Type B pancreatic cell (in vitro differentiated cells): ENCODE data around the gene PPP1R13B. TPM values are rescaled to one million over a fixed set of nuclear protein-coding genes. Genes with fewer than 3 reads are reported as not detected.

Source experiments
- DNase-seq: peaks from one replicate; pipeline ENCODE4 v3.0.0; 2021; ENCODE audit warnings: mixed read lengths; ENCODE audit not compliant: unreplicated experiment; ENCODE audit errors: extremely low spot score
- H3K27ac Mint-ChIP-seq: 2 replicates; pipeline ENCODE4 v1.8.0; 2021; ENCODE audit warnings: mild to moderate bottlenecking, mixed read lengths
- H3K27me3 Mint-ChIP-seq: 2 replicates; pipeline ENCODE4 v1.8.0; 2021; ENCODE audit warnings: mixed read lengths
- H3K36me3 Mint-ChIP-seq: 2 replicates; pipeline ENCODE4 v1.8.0; 2021; ENCODE audit warnings: mixed read lengths
- H3K4me1 Mint-ChIP-seq: one replicate; pipeline ENCODE4 v1.8.0; 2021; ENCODE audit warnings: mixed read lengths; ENCODE audit not compliant: unreplicated experiment
- H3K4me3 Mint-ChIP-seq: 2 replicates; pipeline ENCODE4 v1.8.0; 2021; ENCODE audit warnings: mild to moderate bottlenecking, mixed read lengths
- H3K9me3 Mint-ChIP-seq: 2 replicates; pipeline ENCODE4 v1.8.0; 2021; ENCODE audit warnings: mixed read lengths
- CTCF ChIP-seq: fragments of 200-600 bp; sonication (generic); conservative IDR thresholded peaks from 2 replicates; pipeline ENCODE4 v1.5.0; 2021; ENCODE audit warnings: antibody characterized with exemption, mild to moderate bottlenecking
- long read RNA-seq: library from polyadenylated mRNA; unstranded; transcript quantifications from one replicate; pipeline ENCODE4 v2.0.0, GENCODE V29; 2020
- total RNA-seq: library from RNA; stranded (reverse); gene quantifications from 2 replicates; pipeline ENCODE4 v1.2.1, GENCODE V29; 2021; ENCODE audit warnings: low replicate concordance

The PPP1R13B gene
- 20.4 and 42.0 TPM in 2 replicates for total RNA-seq
- long read RNA-seq, partial matches to known transcripts = 0 of 4 reads
- long read RNA-seq, other reads (novel, unspliced or antisense) = 3 of 4 reads

- Mint-ChIP-seq H3K9me3 (no peaks in the 10 kb centered on the region), H3K4me3 (peak within 1 kb of the TSS; percentile 90), H3K36me3 (no peaks in the 10 kb centered on the region), H3K27ac (peak within 1 kb of the TSS; percentile 89), H3K27me3 (peaks cover 23% of the 10 kb centered on the region), H3K4me1 (peaks cover 8% of the 10 kb centered on the region)
- TF ChIP-seq CTCF = no peak
- peak; percentile 95 for DNase-seq
Observed at GRCh38 chr14:103847451-103848174, at the start of gene PPP1R13B. Gene PPP1R13B (minus strand): TSS chr14:103847575. CDS start chr14:103847307, 268 bp downstream.

- Mint-ChIP-seq H3K4me3 (no peak overlapping the region), H3K9me3 (no peaks in the 10 kb centered on the region), H3K4me1 (no peaks in the 10 kb centered on the region), H3K27ac (no peak overlapping the region), H3K27me3 (no peaks in the 10 kb centered on the region), H3K36me3 (no peaks in the 10 kb centered on the region)
- TF ChIP-seq CTCF = no peak
- DNase-seq = no peak
Observed at GRCh38 chr14:103896578-103896977, 49.2 kb upstream of the PPP1R13B start.

- no peaks in the 10 kb centered on the region for H3K27me3 Mint-ChIP-seq
- TF ChIP-seq CTCF = no peak
- no peaks in the 10 kb centered on the region for H3K36me3 Mint-ChIP-seq
- no peak for DNase-seq
- H3K27ac Mint-ChIP-seq = no peak overlapping the region
- H3K4me1 Mint-ChIP-seq = no peaks in the 10 kb centered on the region
- no peak overlapping the region for H3K4me3 Mint-ChIP-seq
- no peaks in the 10 kb centered on the region for H3K9me3 Mint-ChIP-seq
Observed at GRCh38 chr14:103894723-103895059, 47.3 kb upstream of the PPP1R13B start.

GRCh38 chr14:103894034-103894722, 46.8 kb upstream of the PPP1R13B start:
- no peak for TF ChIP-seq CTCF
- DNase-seq = no peak
- Mint-ChIP-seq H3K4me3 (no peak overlapping the region), H3K36me3 (no peaks in the 10 kb centered on the region), H3K27ac (no peak overlapping the region), H3K27me3 (no peaks in the 10 kb centered on the region), H3K9me3 (no peaks in the 10 kb centered on the region), H3K4me1 (no peaks in the 10 kb centered on the region)

GRCh38 chr14:103892247-103892646, 44.9 kb upstream of the PPP1R13B start:
- no peak for TF ChIP-seq CTCF

More at GRCh38 chr14:103892247-103892646, 44.9 kb upstream of the PPP1R13B start:
- H3K27me3 Mint-ChIP-seq = no peaks in the 10 kb centered on the region
- no peaks in the 10 kb centered on the region for H3K36me3 Mint-ChIP-seq
- no peaks in the 10 kb centered on the region for H3K9me3 Mint-ChIP-seq
- no peak overlapping the region for H3K27ac Mint-ChIP-seq
- DNase-seq = no peak
- H3K4me3 Mint-ChIP-seq = no peak overlapping the region
- H3K4me1 Mint-ChIP-seq = no peaks in the 10 kb centered on the region
